Adipose tissue (tissue), 3 donors: ENCODE data around the gene HSPB6. TPM values are rescaled to one million over a fixed set of nuclear protein-coding genes. Genes with fewer than 3 reads are reported as not detected.

ENCODE experiments used
- H3K27ac ChIP-seq: one replicate; pipeline ENCODE4 v1.5.1; 2013; ENCODE audit warnings: low read depth, low read length
- WGBS, 3 donors: extraction: QIAGEN DNeasy Blood & Tissue Kit; methylation state at CpG; one replicate each; pipeline ENCODE4 v1.1.7; 2013; 5-methylcytosine and 5-hydroxymethylcytosine counted together
- polyA plus RNA-seq, 3 donors: library from polyadenylated mRNA; stranded (reverse); fragments of 200-250 nt; gene quantifications; one replicate each; pipeline ENCODE4 v1.2.3, GENCODE V29; 2013
- donor health status: healthy with polysubstance abuse.
- donor health status: Bipolar disorder and iron deficiency.
- donor health status: healthy.

Gene HSPB6
- polyA plus RNA-seq, 3 donors: 63.3 to 608 (median 552) TPM

DNA sequence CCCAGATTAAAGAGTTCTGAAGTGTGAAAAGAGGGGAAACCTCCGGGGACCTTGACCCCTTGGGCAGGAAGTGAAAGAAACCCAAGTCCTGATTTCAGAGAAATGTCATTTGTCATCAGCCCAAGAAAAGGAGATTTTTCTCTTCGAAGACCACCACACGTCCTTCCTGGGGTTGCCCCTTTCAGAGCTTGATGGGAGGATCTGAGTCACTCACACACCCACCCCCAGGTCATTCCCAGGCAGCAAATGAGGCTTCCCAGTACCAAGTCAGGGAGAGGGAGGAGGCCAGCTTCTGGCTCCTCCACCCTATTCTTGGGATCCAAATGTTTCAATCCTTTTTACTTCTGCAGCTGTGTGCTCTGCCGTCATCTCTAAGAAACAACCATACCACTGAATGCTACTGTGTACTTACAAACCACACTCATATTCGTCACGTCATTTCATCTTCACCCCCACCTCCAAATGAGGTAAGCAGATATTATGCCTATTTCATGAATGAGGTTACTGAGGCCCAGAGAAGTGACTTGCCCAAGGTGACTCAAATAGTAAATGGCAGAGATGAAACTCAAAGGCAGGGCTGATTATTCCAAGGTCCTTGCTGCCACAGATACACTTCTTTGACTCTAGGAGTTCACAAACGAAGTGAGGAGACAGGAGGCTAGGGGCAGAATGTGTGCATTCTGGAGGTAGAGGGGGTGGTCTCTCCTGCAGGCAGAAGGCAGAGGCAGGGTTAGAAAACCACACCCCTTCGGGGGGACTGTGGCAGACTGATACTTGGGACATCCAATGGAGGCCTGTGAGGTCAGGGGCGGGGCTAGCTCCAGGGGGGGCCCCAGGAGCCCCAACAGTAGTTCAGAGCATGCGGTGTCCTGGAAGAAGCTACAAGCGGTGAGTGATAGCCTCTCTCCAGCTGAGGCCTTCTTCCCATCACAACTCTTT lies 44.0 kb downstream of the HSPB6 start:
- H3K27ac ChIP-seq: no peak overlapping the region
- whole genome bisulfite sequencing, 3 donors: 71 to 79% (median 77%) methylated on average over 11 of the region's 11 CpGs

DNA sequence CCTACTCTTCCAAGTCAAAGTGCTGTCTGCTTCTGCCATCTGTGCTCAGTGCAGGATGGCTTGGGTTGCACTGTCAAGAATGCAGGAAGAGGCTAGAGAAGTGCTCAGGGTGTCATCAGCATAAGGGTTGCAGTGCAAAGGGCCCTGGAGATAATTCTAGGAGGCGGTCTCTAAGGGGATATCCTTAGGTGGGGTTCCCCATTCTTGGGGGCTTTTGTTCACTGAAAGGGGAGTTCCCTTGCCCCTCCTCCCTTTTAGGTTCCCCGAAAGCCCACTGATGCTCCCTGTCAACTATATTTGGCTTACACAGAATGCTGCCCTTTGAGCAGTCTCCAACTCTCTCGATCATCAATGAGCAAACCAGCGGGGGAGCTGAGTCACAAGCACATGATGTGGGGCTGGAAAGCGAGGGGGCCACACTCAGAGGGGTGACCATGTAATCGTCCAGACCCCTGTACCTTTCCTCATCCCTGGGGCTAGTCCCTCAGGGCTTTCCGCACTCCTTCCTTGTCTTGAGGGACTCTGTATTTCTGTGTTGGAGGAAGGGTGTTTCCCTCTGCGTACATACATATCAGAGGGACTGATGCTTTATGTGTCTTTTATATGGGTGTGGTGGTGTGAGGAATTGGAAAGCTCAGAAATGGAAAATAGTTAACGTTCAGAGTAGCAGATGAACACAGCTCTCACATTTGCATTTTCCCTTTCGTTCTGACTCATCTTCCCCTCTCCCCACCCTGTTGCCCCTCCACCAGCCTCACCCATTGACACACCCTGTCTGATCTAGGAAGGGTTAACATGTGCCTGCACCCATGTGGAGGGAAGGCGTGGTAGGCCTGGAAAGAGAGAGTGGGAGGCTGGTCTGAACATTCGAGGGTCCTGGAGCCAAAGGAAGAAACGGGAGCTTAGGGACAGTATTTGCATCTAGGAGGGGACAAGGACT lies 45.8 kb downstream of the HSPB6 start:
- 53 to 64% (median 62%) methylated on average over 13 of the region's 13 CpGs for WGBS, 3 donors
- H3K27ac ChIP-seq: no peak overlapping the region

DNA sequence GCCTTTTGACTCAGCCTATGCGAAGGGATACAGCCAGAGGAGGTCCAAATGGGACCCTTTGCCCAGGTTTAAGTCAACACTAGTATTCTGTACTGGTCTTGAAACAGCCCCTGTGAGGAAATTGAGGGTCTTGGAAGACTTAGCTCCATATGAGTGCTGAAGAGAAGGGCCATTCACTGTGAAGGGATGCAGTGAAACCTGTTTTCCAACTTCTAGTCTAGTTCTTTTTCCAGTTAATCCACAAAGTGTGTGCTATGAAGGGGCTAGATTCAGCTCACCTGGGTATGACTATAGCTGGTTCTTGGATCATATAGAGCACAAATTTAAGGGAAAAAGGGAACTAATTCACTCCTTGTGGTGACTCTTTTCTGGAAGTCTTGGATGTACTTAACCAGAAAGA lies 48.4 kb downstream of the HSPB6 start:
- H3K27ac ChIP-seq: no peak overlapping the region
- WGBS, 3 donors: 92 to 94% (median 93%) methylated on average over 1 of the region's 1 CpG

Other genes with a start within 250 kb of the HSPB6 start
- gene DMKN, start 243.4 kb downstream of the HSPB6 start, polyA plus RNA-seq: 10 to 100 TPM in 2 of 3 donors, 1 to 10 TPM in 1; 6.8 to 74.3 (median 15.3) TPM
- 1 to 10 TPM in 1 of 3 donors, under 1 TPM in 1, not detected in 1; 0.15 to 1.5 TPM for gene SBSN, start 228.7 kb downstream of the HSPB6 start, polyA plus RNA-seq
- not detected for gene GAPDHS, start 223.6 kb downstream of the HSPB6 start, polyA plus RNA-seq
- 100 to 1,000 TPM in 2 of 3 donors, 10 to 100 TPM in 1; 86.7 to 140 (median 107) TPM for gene TMEM147, start 211.4 kb downstream of the HSPB6 start, polyA plus RNA-seq
- gene ATP4A, start 193.4 kb downstream of the HSPB6 start, polyA plus RNA-seq: 10 to 100 TPM in 1 of 3 donors, 1 to 10 TPM in 2; 1.2 to 74.4 (median 2.9) TPM
- not detected for gene PMIS2, start 170.9 kb downstream of the HSPB6 start, polyA plus RNA-seq
- gene HAUS5, start 144.3 kb downstream of the HSPB6 start, polyA plus RNA-seq: 1 to 10 TPM; 4.6 to 6.3 (median 6.0) TPM
- gene RBM42, start 128.0 kb downstream of the HSPB6 start, polyA plus RNA-seq: 10 to 100 TPM; 28.5 to 56.7 (median 48.9) TPM
- 1 to 10 TPM in 2 of 3 donors, under 1 TPM in 1; 0.79 to 3.8 (median 1.7) TPM for gene ETV2, start 115.3 kb downstream of the HSPB6 start, polyA plus RNA-seq
- gene COX6B1, start 108.7 kb downstream of the HSPB6 start, polyA plus RNA-seq: 100 to 1,000 TPM; 454 to 932 (median 759) TPM
- under 1 TPM in 2 of 3 donors, not detected in 1; 0.05 to 0.07 TPM for gene UPK1A, start 90.5 kb downstream of the HSPB6 start, polyA plus RNA-seq
- under 1 TPM in 2 of 3 donors, not detected in 1; 0.07 to 0.12 TPM for gene ZBTB32, start 52.5 kb downstream of the HSPB6 start, polyA plus RNA-seq
- 10 to 100 TPM; 21.1 to 34.3 (median 29.4) TPM for gene KMT2B, start 39.0 kb downstream of the HSPB6 start, polyA plus RNA-seq
- 10 to 100 TPM; 17.4 to 30.4 (median 19.8) TPM for gene IGFLR1, start 14.6 kb downstream of the HSPB6 start, polyA plus RNA-seq
- 10 to 100 TPM; 13.2 to 30.3 (median 28.8) TPM for gene U2AF1L4, start 11.6 kb downstream of the HSPB6 start, polyA plus RNA-seq
- gene PSENEN, start 11.4 kb downstream of the HSPB6 start, polyA plus RNA-seq: 10 to 100 TPM; 37.2 to 57.2 (median 49.9) TPM
- 10 to 100 TPM in 2 of 3 donors, 1 to 10 TPM in 1; 8.9 to 20.9 (median 15.3) TPM for gene LIN37, start 8.5 kb downstream of the HSPB6 start, polyA plus RNA-seq
- gene PROSER3, start 1.1 kb upstream of the HSPB6 start, polyA plus RNA-seq: 10 to 100 TPM in 1 of 3 donors, 1 to 10 TPM in 2; 5.4 to 10.6 (median 6.9) TPM
- 1 to 10 TPM; 6.0 to 9.4 (median 6.3) TPM for gene ARHGAP33, start 18.5 kb upstream of the HSPB6 start, polyA plus RNA-seq
- 1 to 10 TPM in 1 of 3 donors, not detected in 2; 2.2 TPM for gene PRODH2, start 55.8 kb upstream of the HSPB6 start, polyA plus RNA-seq
- 10 to 100 TPM in 1 of 3 donors, under 1 TPM in 1, not detected in 1; 0.42 to 13.6 TPM for gene NPHS1, start 95.5 kb upstream of the HSPB6 start, polyA plus RNA-seq
- 10 to 100 TPM in 1 of 3 donors, under 1 TPM in 1, not detected in 1; 0.22 to 48.3 TPM for gene KIRREL2, start 99.9 kb upstream of the HSPB6 start, polyA plus RNA-seq
- gene APLP1, start 111.5 kb upstream of the HSPB6 start, polyA plus RNA-seq: 10 to 100 TPM in 1 of 3 donors, 1 to 10 TPM in 2; 3.0 to 33.6 (median 6.4) TPM
- 10 to 100 TPM in 2 of 3 donors, 1 to 10 TPM in 1; 3.7 to 13.0 (median 10.5) TPM for gene NFKBID, start 143.5 kb upstream of the HSPB6 start, polyA plus RNA-seq
- gene HCST, start 145.5 kb upstream of the HSPB6 start, polyA plus RNA-seq: 10 to 100 TPM in 1 of 3 donors, 1 to 10 TPM in 2; 4.1 to 21.1 (median 6.6) TPM
- 100 to 1,000 TPM in 2 of 3 donors, 10 to 100 TPM in 1; 23.7 to 207 (median 194) TPM for gene TYROBP, start 151.3 kb upstream of the HSPB6 start, polyA plus RNA-seq
- gene LRFN3, start 179.3 kb upstream of the HSPB6 start, polyA plus RNA-seq: 1 to 10 TPM; 5.8 to 6.7 (median 6.0) TPM
- gene SDHAF1, start 238.2 kb upstream of the HSPB6 start, polyA plus RNA-seq: 10 to 100 TPM; 14.9 to 26.9 (median 18.6) TPM